Activated gamma-delta T cell (primary cell): ENCODE data around the gene FAM163A.
"Not testable (repeated sequence)": the region's sequence is repeated elsewhere in the genome, so short reads cannot be mapped to it uniquely, and the experiment has no call there.

Experiments used
- DNase-seq: peaks from one replicate; lab custom pipeline; 2025; lab: John Stamatoyannopoulos, UW

FAM163A gene

DNA sequence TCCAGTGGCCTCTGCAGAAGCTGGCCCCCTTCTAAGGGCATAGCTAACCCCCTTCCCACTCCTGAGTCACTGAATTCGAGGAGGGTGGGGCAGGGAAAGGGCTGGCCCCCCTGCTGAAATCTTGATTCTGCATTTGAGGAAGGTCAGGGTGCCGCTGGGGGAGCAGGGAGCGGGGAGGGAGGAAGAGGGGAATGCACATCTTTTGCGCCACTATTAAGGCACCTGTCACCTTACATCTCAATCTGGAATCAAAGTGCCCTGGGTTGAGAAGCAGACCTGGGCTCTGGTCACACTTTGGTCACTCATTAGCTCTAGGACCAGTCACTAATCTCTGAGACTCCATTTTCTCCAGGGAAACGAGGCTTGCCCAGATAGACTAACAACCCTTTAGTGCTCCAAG is 72.5 kb downstream of the FAM163A start:
- DNase-seq: no peak

DNA sequence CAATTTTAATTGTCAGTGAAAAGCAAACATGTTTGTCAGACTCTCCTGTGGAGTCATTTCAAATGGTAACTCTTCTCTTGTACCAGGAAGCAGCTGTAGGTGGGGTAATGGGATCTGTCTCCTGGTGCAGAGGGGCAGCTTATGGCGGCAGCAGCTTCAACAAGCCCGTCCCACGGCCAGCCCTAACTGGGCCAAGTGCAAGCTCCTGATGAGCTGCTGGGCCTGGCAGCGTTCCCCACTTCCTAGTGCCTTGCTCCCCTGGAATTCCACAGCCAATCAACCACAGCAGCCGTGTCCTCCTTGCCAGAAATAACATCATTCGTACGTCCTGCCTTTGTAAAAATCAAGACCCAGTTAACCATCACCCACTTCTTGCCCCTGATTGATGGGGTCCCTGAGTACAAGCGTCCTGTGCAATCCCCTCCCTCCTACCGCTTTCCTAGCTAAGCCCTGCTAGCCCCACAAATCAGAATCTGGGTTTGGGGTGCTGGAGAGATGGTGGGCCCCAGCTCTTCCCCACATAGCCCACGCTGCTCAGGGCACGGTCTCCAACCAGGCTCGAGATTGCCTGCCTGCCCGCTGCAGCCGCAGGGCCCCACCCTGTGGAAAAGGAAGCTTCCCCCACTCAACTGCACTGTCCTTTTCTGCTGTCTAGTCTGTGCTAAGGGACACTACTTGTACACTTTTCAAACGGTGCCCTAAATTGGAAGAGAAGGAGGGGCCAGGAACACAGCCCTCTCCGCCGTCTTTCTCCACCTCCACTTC is 73.3 kb downstream of the FAM163A start:
- no peak for DNase-seq

DNA sequence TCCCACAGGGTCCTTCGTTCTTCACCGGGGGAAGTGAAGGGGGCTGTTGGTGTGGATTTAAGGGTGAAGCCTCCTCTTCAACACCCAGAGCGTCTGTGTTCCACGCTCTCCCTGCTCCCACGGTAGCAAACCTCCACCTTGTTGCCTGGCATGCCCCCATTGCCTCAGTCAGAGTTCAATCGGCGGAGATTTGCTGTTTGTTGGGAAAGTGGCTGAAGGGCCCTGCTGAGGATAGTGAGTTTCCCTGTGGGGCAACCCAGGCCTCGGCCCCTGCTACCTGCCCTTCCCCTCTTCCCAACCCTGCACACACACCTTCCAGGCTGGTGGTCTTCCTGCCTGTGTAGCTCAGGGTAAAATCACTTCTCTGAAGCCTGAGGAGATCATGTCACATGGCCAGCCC is 74.0 kb downstream of the FAM163A start:
- DNase-seq: no peak

DNA sequence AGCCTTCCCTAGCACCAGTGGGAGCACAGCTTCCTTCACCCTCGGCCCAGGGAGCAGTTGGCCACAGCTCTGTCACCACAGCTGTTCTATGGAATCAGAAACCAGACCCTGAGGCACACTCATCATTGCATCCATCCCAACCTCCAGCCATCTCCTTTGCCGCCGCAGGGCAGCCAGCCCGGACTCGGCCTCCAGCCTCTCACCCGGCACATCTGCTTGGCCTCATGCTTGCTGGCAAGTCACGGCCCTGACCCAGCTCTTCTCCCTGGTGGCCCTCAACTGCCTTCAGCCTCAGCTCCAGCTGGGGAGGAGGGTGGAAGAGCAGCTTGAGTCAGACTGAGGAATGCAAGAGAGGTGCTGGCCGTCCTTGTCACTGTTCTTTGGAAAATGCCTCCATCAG is 74.7 kb downstream of the FAM163A start:
- DNase-seq: no peak

DNA sequence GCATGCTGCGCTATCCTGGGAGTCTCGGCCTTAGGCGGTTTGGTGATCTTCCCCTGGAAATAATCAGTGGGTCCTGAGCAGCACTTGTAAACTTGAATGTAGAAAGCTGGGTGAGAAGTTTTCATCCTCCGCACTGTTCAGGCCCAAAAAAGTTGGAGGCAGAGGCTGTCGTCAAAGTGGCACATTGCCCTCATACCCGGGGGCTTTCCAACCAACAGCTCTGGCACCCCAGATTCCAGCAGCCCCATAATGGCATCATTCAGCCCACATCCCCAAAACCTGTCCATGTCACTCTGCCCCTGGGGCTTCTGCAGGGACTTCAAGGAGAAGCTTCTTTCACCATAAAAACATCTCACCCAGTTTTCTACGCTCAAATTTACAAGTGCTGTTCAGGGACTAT is 75.2 kb downstream of the FAM163A start:
- no peak for DNase-seq

DNA sequence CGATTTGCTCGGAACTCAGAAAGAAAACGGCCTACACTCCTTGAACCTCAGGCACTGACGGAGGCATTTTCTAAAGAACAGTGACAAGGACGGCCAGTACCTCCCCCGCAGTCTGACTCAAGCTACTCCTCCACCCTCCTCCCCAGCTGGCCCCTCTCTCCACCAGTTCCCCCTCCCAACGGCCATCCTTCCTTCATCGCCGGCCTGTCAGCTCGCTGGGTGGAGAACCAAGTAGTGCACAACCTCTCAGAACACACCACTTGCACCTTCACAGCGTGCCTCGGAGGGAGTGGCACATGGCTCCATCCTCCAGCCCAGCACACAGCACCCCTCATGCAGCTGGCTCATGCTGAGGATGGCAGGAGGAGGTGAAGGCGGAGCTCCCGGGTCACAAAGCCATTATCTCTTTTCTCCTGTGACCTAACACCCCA is 75.7 kb downstream of the FAM163A start:
- DNase-seq: no peak

DNA sequence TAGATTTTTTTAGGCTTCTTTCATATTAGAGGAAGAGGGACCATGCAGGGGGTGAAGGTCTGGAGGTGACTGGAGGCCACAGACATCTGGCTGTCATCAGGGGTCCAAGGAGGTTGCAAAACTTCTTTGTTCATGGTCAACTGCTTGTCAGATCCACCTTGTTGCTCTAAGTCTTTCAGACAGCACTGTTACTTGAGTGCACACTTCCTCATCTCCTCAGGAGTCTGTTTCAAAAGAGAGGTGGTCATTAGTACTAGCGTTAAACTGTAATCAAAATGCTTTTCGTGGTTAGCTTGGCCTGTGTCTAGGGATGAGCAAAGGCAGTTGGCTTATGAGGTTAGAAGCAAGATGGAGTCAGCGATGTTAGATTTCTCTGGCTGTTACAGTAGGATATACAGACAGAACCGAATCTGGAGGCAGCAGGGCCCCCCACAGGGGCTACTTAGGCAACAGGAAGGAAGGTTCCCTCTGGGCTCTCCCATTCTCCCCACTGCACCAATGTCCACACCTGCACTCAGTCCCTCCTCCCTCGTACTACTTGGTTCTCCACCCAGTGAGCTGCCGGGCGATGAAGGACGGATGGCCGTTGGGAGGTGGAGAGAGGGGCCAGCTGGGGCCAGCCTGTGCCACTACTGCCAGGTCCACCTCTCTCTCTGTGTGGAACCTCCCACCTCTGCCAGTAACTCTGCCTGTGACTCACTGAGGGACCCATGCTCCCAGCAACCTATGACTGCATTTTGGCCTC is 77.3 kb downstream of the FAM163A start:
- DNase-seq: no peak

DNA sequence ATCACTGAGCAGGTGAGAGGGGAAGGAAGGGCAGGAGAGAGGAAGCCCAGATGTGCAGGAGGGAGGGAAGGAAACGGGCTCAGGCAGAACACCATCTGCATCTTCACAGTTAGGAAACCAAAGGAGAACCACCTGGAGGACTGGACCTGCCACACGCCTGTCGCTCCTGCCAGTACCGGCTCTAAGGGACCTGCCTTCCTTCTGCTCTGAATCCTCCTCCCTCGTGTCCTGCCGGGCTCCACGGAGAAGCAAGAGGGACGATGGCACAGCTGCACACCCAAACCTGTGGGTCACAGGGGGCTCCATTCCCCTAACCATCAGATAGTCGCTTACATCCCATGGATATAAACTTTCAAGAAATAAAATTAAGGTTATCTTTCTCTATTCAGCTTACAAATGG is 78.4 kb downstream of the FAM163A start:
- DNase-seq: no peak

DNA sequence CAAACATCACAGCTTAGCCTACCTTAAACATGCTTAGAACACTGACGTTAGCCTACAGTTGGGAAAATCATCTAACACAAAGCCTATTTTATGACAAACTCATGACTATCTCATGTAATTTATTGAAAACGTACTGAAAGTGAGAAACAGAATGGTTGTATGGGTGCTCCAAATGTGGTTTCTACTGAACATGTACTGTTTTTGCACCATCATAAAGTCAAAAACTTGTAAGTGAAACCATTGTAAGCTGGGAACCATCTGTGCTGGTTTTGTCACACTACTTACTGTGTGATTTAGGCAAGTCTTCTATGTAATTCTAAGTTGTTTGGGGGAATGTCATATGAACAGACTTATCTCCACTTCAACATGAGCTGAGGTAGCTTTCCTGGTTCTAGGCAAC is 79.0 kb downstream of the FAM163A start:
- no peak for DNase-seq

DNA sequence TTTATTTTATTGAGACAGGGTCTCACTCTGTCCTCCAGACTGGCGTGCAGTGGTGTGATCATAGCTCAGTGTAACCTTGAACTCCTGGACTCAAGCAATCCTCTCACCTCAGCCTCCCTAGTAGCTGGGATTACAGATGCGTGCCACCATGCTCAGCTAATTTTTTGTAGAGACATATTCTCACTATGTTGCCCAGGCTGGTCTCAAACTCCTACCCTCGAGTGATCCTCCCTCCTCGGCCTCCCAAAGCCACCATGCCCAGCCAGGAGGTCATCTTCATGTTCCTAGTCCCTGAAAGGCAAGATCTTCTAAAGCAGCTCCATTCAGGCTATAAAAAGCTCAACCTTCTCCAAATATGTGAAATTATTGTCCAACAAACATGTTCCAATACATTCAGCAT is 80.6 kb downstream of the FAM163A start:
- DNase-seq: no peak

DNA sequence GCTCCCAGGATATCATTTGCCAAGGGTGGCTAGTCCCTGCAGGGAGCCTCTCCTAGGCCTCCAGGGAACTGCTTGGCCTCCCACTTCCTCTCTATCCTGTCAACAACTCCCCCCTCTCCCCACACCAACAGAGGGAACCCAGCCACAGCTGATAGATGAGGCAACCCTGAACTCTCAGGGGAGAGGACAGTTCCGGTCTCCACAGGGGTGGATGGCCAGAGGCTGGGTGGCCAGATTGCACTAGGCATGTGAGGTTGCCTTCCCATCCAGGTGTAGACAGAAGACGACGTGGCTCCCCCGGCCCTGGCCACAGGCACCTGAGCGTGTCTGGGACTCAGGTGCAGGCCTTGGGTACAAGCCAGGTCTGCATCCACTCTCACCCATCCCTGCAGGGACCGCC is 81.2 kb downstream of the FAM163A start:
- DNase-seq: no peak

DNA sequence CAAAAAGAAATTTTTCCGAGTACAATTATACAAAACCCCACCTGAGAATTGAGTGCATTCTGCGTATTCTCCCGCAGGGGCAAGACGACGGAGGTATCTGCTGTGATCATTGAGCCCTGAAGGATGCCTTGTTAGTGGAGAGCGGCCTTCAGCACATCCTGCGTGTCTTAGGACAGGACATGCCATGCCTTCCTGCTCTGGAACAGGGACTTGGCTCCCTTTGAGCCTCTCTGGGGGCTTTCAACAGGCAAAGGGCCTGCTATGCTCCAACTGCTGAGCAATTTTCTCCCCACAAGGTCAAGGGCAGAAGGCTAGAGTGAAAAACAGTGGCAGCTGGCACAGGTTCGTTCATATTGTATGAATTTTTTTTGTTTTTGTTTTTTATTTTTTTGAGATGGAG is 82.1 kb downstream of the FAM163A start:
- no peak for DNase-seq

DNA sequence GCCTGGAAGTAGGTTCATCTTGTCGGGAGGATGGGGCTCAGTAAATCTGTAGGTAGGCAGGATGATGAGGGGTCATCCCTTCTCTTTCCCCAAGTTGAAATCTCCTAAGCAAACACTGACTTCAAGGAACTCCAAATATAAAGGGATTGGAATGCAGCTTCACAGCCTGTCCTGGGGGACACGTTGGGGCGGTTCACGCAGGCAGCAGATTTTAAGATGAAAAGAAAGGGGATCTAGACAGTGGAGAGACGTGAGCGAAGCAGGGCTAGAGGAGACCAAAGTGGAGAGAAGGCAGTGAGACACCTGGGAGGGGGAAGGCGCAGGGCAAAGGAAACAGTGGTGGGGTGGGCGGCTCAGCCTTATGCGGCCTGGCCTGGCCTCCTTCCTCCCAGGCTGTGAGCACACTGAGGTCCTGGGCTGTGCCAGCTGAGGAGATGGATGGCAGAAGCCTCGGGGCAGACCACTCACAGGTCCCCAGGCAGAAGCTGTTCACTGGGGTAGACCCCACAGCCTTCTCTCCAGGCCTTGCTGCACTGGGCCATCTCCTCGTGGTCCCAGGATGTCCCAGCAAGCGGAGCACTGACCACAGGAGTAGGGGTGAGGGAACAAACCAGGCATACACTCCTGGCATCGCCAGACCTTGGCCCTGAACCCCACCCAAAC is 82.8 kb downstream of the FAM163A start:
- DNase-seq: no peak

DNA sequence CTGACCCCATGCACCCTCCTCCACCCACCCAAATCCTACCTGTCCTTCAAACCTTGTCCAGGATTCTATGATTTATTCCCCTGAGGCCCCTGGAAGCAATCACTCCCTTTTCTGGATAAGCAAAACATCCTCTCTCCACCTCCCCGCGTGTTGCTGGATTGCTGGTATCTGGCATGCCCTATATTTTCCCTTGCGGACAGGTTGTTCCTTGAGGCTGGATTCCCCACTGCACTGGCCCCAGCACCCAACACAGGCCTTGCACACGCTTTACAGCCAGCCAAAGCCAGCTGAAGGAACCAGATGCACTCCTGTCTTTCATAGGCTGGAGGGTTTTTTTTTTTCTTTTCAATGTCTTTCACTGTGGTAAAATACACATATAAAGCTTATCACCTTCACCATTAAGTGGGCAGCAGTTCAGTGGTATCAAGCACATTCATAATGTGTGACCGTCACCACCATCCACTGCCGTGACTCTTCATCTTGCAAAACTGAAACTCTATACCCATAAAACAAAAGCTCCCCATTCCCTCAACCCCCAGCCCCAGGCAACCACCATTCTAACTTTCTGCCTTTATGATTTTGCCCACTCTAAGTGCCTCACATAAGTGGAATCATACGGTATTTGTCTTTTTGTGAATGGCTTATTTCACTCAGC is 83.7 kb downstream of the FAM163A start:
- DNase-seq: no peak

DNA sequence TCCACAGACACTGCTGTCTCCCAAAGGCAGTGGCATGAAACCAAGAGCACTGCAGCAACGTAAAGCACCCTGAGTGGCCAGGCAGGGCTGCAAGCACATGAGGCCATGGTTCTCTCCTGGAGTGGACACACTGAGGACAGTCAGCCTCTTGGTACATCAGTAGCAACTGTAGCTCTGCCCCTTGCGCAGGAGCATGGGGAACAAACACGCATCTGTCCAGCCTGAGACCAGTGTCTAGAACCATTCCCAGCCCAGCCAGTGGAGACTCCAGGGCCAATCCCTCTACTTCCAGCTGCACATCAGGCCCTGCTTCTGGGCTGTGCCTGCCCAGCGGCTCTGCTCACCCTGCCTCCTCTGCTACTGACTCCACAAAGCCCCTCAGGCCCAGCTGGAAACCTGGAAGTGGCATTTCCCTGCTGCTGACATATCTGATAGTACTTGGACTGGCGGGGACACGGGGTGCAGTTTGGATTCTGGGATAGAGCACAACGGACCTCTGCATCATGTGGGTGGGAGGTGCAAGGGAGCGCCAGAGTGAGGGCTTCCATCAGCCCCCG is 85.5 kb downstream of the FAM163A start:
- no peak for DNase-seq

DNA sequence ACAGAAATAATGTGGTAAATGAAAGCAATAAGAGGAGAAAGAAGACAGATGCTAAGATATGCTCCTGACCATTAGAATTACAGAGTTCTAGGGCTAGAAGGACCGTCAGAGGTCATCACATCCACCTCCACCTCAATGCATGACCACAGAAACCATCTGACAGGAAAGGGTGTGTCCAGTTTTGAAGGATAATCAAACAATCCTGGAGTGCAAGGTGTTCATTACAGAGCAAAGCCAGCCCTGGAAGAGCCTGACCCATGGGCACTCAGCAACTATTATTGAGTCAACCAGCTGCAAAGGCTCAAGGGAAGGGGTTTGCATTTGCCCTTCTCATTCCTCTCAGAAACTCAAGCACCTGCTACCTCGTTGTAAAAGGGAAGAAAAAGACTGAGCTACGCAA is 88.1 kb downstream of the FAM163A start:
- DNase-seq: no peak

DNA sequence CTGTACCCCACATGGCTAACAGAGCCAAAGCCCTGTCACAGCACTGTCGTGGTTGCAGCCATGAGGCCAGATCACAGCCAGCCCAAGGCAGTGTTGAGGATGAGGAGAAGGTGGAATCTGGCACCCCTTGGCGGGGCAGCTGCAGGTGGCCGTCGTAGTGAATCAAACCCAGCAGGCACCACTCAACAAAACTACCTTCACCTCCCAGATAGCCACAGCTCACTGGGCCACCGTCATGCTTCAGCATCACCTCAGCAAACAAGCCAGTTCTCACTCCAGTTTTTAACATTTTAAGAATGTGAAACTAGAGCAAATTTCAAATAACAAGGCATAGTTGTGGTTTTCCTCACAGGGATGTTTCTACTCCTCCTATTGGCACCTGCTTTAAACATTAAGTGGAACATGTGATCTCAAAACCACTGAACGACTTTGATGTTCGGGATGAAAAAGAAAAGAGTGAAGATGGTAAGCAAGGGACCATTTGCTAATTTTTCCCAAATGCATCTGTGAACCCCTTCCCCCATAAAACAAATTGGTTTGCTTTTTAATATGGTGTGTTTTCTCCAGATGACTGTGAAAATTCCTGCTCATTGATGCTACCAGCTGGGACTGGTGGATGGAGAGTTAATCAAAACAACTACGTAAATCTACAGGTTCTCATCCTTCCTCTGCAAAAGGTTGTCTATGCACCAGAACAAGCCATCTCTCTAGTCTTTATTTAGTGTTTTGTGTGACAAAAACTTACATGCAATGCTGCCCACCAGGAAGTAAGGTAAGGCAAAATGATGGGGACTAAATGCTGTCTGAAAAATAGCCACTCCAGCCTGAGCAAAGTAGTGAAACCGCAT is 89.0 kb downstream of the FAM163A start:
- no peak for DNase-seq

DNA sequence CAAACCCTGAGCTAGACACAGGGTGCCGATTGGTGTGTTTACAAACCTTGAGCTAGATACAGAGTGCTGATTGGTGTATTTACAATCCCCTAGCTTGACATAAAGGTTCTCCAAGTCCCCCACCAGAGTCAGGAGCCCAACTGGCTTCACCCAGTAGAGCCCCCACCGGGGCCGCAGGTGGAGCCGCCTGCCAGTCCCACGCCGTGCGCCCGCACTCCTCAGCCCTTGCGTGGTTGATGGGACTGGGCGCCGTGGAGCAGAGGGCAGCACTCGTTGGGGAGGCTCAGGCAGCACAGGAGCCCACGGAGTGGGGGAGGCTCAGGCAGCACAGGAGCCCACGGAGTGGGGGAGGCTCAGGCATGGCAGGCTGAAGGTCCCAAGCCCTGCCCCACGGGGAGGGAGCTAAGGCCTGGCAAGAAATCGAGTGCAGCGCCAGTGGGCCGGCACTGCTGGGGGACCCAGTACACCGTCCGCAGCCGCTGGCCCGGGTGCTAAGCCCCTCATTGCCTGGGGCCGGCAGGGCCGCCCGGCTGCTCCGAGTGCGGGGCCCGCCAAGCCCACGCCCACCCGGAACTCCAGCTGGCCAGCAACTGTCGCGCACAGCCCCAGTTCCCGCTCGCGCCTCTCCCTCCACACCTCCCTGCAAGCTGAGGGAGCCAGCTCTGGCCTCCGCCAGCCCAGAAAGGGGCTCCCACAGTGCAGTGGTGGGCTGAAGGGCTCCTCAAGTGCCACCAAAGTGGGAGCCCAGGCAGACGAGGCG is 93.8 kb downstream of the FAM163A start:
- not testable (repeated sequence) for DNase-seq

DNA sequence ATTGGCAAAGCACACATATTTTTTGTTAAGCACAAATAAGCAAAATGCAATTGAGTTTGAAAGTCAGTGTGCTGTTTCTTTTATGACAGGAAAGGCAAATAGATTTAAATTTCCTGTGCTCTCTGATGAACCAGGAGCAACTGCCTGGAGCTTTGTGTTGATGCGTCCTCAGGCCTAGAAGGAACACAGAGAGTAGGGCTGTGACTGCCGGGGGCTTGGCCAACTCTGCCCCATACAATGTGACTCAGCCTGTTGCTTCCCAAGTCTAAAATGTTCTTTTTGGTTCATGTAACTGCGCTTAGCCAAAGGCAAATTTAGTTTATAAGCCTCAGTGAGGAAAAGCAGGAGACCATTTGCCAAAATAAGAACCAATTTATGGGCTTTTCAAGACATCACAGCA is 97.0 kb downstream of the FAM163A start:
- no peak for DNase-seq

DNA sequence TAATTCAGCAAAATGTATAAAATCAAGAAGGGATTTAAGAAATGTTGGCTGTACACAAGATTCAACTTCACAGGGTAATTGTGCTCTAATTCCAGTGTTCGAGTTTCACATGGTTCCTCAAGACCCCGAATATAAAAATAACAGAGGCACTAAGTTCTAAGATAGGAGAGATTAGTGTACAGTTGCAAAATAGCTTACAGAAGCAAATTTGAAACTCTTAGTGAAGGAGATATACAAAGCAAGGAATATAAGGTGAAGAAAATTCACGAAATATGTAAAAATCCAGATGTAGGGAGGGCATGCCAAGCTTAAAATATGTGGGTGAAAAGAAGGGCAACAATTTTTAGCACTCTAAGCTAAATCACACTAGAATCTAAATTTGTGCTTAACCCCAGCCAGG is 105.1 kb downstream of the FAM163A start:
- no peak for DNase-seq

DNA sequence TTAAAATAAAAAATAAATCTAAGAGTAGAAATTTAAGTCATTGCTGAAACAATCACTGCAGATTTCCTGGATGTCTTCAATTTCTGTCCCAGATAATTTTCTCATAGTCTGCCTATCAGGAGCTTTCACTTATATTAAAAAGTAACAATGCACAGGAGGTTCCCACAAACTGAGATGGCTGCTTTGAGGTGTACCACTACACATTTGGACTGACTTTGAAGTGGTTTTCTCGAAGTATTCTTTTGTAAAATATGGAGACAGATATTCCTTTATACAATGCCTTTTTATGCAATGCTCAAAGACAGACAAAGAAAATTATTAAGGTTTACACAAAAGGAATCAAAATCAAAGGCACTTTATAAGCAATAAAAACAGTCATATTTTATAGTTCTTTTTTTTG is 110.0 kb downstream of the FAM163A start:
- DNase-seq: no peak
